Natural killer cell (primary cell): Measurements from ENCODE around the gene KANSL1L. TPM values are rescaled to one million over a fixed set of nuclear protein-coding genes. Genes with fewer than 3 reads are reported as not detected.

Experiments
- ATAC-seq, 3 donors: fragments of 150-1000 bp in 2 of 3; fragments of 200-7000 bp in 1 of 3; cut with Tn5 transposase; 1 replicate in 1 of 3; 2 replicates in 2 of 3; pipeline ENCODE4 v1.10.0; 2021; ENCODE audit warnings: mild to moderate bottlenecking in 2 of 3, moderate library complexity in 2 of 3
- DNase-seq, 2 donors: peaks; one replicate each; pipeline versions ENCODE4 v3.0.0 to v3.0.0-alpha.2; 2013 to 2021; ENCODE audit warnings: mixed read lengths in 1 of 2
- H3K27ac ChIP-seq: one replicate; pipeline ENCODE4 v1.5.1; 2013; ENCODE audit warnings: mild to moderate bottlenecking, low read length
- H3K27me3 ChIP-seq: one replicate; pipeline ENCODE4 v1.6.1; 2013; ENCODE audit warnings: low read length; ENCODE audit not compliant: control insufficient read depth, insufficient read depth
- H3K36me3 ChIP-seq: one replicate; pipeline ENCODE4 v1.6.1; 2013; ENCODE audit warnings: low read length; ENCODE audit not compliant: control insufficient read depth, insufficient read depth
- H3K4me1 ChIP-seq: one replicate; pipeline ENCODE4 v1.6.1; 2013; ENCODE audit warnings: low read length; ENCODE audit not compliant: control insufficient read depth, insufficient read depth
- H3K4me3 ChIP-seq: one replicate; pipeline ENCODE4 v1.5.1; 2013; ENCODE audit warnings: low read length
- H3K9me3 ChIP-seq: one replicate; pipeline ENCODE4 v1.6.1; 2013; ENCODE audit warnings: low read length; ENCODE audit not compliant: control insufficient read depth, insufficient read depth
- H3K27ac Mint-ChIP-seq, 2 donors: one replicate each; pipeline ENCODE4 v1.8.0; 2022; ENCODE audit warnings: mild to moderate bottlenecking in 2 of 2, mixed read lengths in 2 of 2, moderate library complexity in 1 of 2
- H3K27me3 Mint-ChIP-seq, 2 donors: one replicate each; pipeline ENCODE4 v1.8.0; 2022; ENCODE audit warnings: low read depth in 2 of 2, mixed read lengths in 2 of 2
- H3K36me3 Mint-ChIP-seq: one replicate; pipeline ENCODE4 v1.8.0; 2022; ENCODE audit warnings: mixed read lengths
- H3K4me1 Mint-ChIP-seq, 2 donors: one replicate each; pipeline ENCODE4 v1.8.0; 2022; ENCODE audit warnings: mixed read lengths in 2 of 2
- H3K4me3 Mint-ChIP-seq: one replicate; pipeline ENCODE4 v1.8.0; 2022; ENCODE audit warnings: mild to moderate bottlenecking, moderate library complexity, mixed read lengths
- H3K9me3 Mint-ChIP-seq, 2 donors: one replicate each; pipeline ENCODE4 v1.8.0; 2022; ENCODE audit warnings: mixed read lengths in 2 of 2
- WGBS: methylation state at CpG from one replicate; pipeline ENCODE4 v1.1.7; 2013; ENCODE audit warnings: missing lambda C conversion rate; ENCODE audit not compliant: insufficient coverage; 5-methylcytosine and 5-hydroxymethylcytosine counted together
- intact Hi-C: fragments of 100-400 bp; cut with micrococcal nuclease; formaldehyde crosslinking; loops from one replicate; pipeline ENCODE4 v1.14.2; 2022
- total RNA-seq, 4 donors: library from RNA; stranded (reverse); fragments of 120-200 nt in 1 of 4; gene quantifications; one replicate each; pipeline versions ENCODE4 v1.2.3 to v1.2.4, GENCODE V29; 2013 to 2022
- TF ChIP-seq, protein P1 (sequence below): fragments of 200-600 bp; IDR thresholded peaks from one replicate; pipeline ENCODE4 v1.8.0; 2022; ENCODE audit warnings: antibody characterized with exemption

The KANSL1L gene
- total RNA-seq, 3 donors from 2014 or later (not counting 1 experiment from before 2014, with no cell fraction given), result 7.6 to 11.2 (median 9.5) TPM

- intact Hi-C loops, result loop anchor here (1.0 to 5.0 kb wide), 3 partner anchors 123 to 1823 kb away; no protein-coding TSS in a partner anchor
- Histone ChIP-seq H3K36me3 (no peaks in the 10 kb centered on the region), H3K27me3 (peaks cover 2% of the 10 kb centered on the region), H3K27ac (no peak overlapping the region), H3K4me3 (no peak overlapping the region), H3K4me1 (no peaks in the 10 kb centered on the region), H3K9me3 (no peaks in the 10 kb centered on the region)
- Mint-ChIP-seq H3K4me3 (no peak overlapping the region), H3K27me3 (peaks cover 0 to 1% of the 10 kb centered on the region in 2 donors), H3K27ac (no peak overlapping the region), H3K36me3 (no peaks in the 10 kb centered on the region), H3K9me3 (no peaks in the 10 kb centered on the region), H3K4me1 (no peaks in the 10 kb centered on the region)
- WGBS, result 57% methylated on average over 7 of the region's 8 CpGs
- peak in 2 of 3 donors; percentile 40 to 43 for ATAC-seq
- TF ChIP-seq, protein P1, sequence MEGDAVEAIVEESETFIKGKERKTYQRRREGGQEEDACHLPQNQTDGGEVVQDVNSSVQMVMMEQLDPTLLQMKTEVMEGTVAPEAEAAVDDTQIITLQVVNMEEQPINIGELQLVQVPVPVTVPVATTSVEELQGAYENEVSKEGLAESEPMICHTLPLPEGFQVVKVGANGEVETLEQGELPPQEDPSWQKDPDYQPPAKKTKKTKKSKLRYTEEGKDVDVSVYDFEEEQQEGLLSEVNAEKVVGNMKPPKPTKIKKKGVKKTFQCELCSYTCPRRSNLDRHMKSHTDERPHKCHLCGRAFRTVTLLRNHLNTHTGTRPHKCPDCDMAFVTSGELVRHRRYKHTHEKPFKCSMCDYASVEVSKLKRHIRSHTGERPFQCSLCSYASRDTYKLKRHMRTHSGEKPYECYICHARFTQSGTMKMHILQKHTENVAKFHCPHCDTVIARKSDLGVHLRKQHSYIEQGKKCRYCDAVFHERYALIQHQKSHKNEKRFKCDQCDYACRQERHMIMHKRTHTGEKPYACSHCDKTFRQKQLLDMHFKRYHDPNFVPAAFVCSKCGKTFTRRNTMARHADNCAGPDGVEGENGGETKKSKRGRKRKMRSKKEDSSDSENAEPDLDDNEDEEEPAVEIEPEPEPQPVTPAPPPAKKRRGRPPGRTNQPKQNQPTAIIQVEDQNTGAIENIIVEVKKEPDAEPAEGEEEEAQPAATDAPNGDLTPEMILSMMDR, result peak; percentile 78
- DNase-seq, result peak in 1 of 2 donors; percentile 75
These were observed 24.1 kb upstream of the KANSL1L start for GRCh38 chr2:210195101-210195852.

- peaks cover 3 to 5% of the 10 kb centered on the region in 2 donors for H3K9me3 Mint-ChIP-seq
- 94% methylated on average over 3 of the region's 4 CpGs for WGBS
These were observed 19.1 kb upstream of the KANSL1L start for GRCh38 chr2:210190345-210190744.

GRCh38 chr2:210189452-210190138 lies 18.4 kb upstream of the KANSL1L start:
- no peaks in the 10 kb centered on the region for H3K4me1 ChIP-seq
- TF ChIP-seq, protein P1, result no peak
- H3K9me3 Mint-ChIP-seq, result peaks cover 6 to 8% of the 10 kb centered on the region in 2 donors
- H3K36me3 Mint-ChIP-seq, result peaks cover 20% of the 10 kb centered on the region
- H3K4me3 ChIP-seq, result no peak overlapping the region
- no CpG with 5 or more reads among the region's 1 CpG for WGBS
- no peak overlapping the region for H3K4me3 Mint-ChIP-seq
- H3K27me3 ChIP-seq, result peaks cover 2% of the 10 kb centered on the region
- H3K9me3 ChIP-seq, result peaks cover 4% of the 10 kb centered on the region
- intact Hi-C loops, result no loop called here
- DNase-seq (no peak), ATAC-seq (no peak)
- no peaks in the 10 kb centered on the region for H3K27me3 Mint-ChIP-seq
- H3K4me1 Mint-ChIP-seq, result no peaks in the 10 kb centered on the region
- H3K27ac ChIP-seq, result no peak overlapping the region
- H3K27ac Mint-ChIP-seq, result no peak overlapping the region
- no peaks in the 10 kb centered on the region for H3K36me3 ChIP-seq

More at GRCh38 chr2:210190345-210190744, 19.1 kb upstream of the KANSL1L start:
- Histone ChIP-seq H3K9me3 (no peaks in the 10 kb centered on the region), H3K36me3 (no peaks in the 10 kb centered on the region), H3K27me3 (peaks cover 2% of the 10 kb centered on the region), H3K4me1 (no peaks in the 10 kb centered on the region), H3K27ac (no peak overlapping the region), H3K4me3 (no peak overlapping the region)
- TF ChIP-seq, protein P1, result no peak
- Mint-ChIP-seq H3K4me3 (no peak overlapping the region), H3K27ac (no peak overlapping the region), H3K4me1 (no peaks in the 10 kb centered on the region), H3K27me3 (no peaks in the 10 kb centered on the region), H3K36me3 (peaks cover 13% of the 10 kb centered on the region)
- ATAC-seq (no peak), DNase-seq (no peak)
- intact Hi-C loops, result no loop called here
